ENCODE measurements around the gene OSGIN1. TPM values are rescaled to one million over a fixed set of nuclear protein-coding genes. Genes with fewer than 3 reads are reported as not detected.

OSGIN1 gene
- total RNA-seq, 2 donors from 2014 or later, result 4.0 to 5.2 TPM

- H3K27ac ChIP-seq, result no peak overlapping the region
- H3K27me3 ChIP-seq, result no peaks in the 10 kb centered on the region
- DNase-seq, result no peak
- intact Hi-C loops (cut with DNase I), result loop anchor here (10.0 kb wide), 2 partner anchors 85 to 235 kb away; partner anchors contain the start of genes ADAD2 and SLC38A8
- no peak overlapping the region for H3K4me3 ChIP-seq
- no peaks in the 10 kb centered on the region for H3K9me3 ChIP-seq
- 78 to 87% methylated on average over 12 of the region's 12 CpGs for WGBS, 2 donors
- H3K36me3 ChIP-seq (replicated peaks in 1 of 2; ENCODE audit: insufficient read depth in 1 of 2, low read depth in 2 of 2), result peaks cover 0 to 11% of the 10 kb centered on the region in 2 donors
- H3K4me1 ChIP-seq, result peaks cover 8% of the 10 kb centered on the region
- no peak for TF ChIP-seq POLR2A (IDR thresholded peaks at IDR 0.05)
- TF ChIP-seq CTCF (IDR thresholded peaks at IDR 0.05), result no peak
- ATAC-seq, result no peak
Measured at GRCh38 chr16:83959656-83960434, 6.8 kb downstream of the OSGIN1 start.

- TF ChIP-seq POLR2A (IDR thresholded peaks at IDR 0.05) (no peak), CTCF (IDR thresholded peaks at IDR 0.05) (no peak)
- H3K27me3 ChIP-seq, result no peaks in the 10 kb centered on the region
- no peak overlapping the region for H3K27ac ChIP-seq
- peaks cover 0 to 11% of the 10 kb centered on the region in 2 donors for H3K36me3 ChIP-seq (replicated peaks in 1 of 2; ENCODE audit: insufficient read depth in 1 of 2, low read depth in 2 of 2)
- no peak for DNase-seq
- no peak overlapping the region for H3K4me3 ChIP-seq
- no peaks in the 10 kb centered on the region for H3K4me1 ChIP-seq
- ATAC-seq, result no peak
- WGBS, 2 donors, result 92 to 94% methylated on average over 26 to 28 of the region's 29 CpGs
- no peaks in the 10 kb centered on the region for H3K9me3 ChIP-seq
- intact Hi-C loops (cut with DNase I), result loop anchor here (10.0 kb wide), 2 partner anchors 84 to 234 kb away; partner anchors contain the start of genes ADAD2 and SLC38A8
Measured at GRCh38 chr16:83960521-83961249, 7.6 kb downstream of the OSGIN1 start.

- peaks cover 0 to 11% of the 10 kb centered on the region in 2 donors for H3K36me3 ChIP-seq (replicated peaks in 1 of 2; ENCODE audit: insufficient read depth in 1 of 2, low read depth in 2 of 2)
- H3K27me3 ChIP-seq, result no peaks in the 10 kb centered on the region
- DNase-seq, result no peak
- ATAC-seq, result no peak
- intact Hi-C loops (cut with DNase I), result loop anchor here (10.0 kb wide), 2 partner anchors 83 to 233 kb away; partner anchors contain the start of genes ADAD2 and SLC38A8
- H3K27ac ChIP-seq, result no peak overlapping the region
- no peaks in the 10 kb centered on the region for H3K4me1 ChIP-seq
- TF ChIP-seq CTCF (IDR thresholded peaks at IDR 0.05) (no peak), POLR2A (IDR thresholded peaks at IDR 0.05) (no peak)
- no peak overlapping the region for H3K4me3 ChIP-seq
- WGBS, 2 donors, result 87 to 91% methylated on average over 2 to 5 of the region's 5 CpGs
- no peaks in the 10 kb centered on the region for H3K9me3 ChIP-seq
Measured at GRCh38 chr16:83961591-83961990, 8.6 kb downstream of the OSGIN1 start.

GRCh38 chr16:83963277-83964119 lies 10.5 kb downstream of the OSGIN1 start:
- DNase-seq, result no peak
- Histone ChIP-seq H3K4me1 (peaks cover 4% of the 10 kb centered on the region), H3K27me3 (no peaks in the 10 kb centered on the region), H3K36me3 (replicated peaks in 1 of 2; ENCODE audit: insufficient read depth in 1 of 2, low read depth in 2 of 2) (peaks cover 0 to 11% of the 10 kb centered on the region in 2 donors), H3K4me3 (no peak overlapping the region), H3K9me3 (no peaks in the 10 kb centered on the region), H3K27ac (no peak overlapping the region)
- no peak for TF ChIP-seq POLR2A (IDR thresholded peaks at IDR 0.05)
- no peak for TF ChIP-seq CTCF (IDR thresholded peaks at IDR 0.05)
- WGBS, 2 donors, result 85 to 92% methylated on average over 20 to 22 of the region's 22 CpGs
- no peak for ATAC-seq
- intact Hi-C loops (cut with DNase I), result loop anchor here (10.0 kb wide), 2 partner anchors 81 to 231 kb away; partner anchors contain the start of genes ADAD2 and SLC38A8

Data from body of pancreas (tissue), 4 donors.